Choroid plexus epithelial cell (primary cell): ENCODE data around the gene TTLL12.

Experiments
- DNase-seq: peaks from one replicate; pipeline ENCODE4 v3.0.0-alpha.2; 2010; ENCODE audit warnings: low read depth
- H3K4me3 ChIP-seq: 2 replicates; pipeline ENCODE4 v1.5.1; 2011; ENCODE audit warnings: low read depth, mild to moderate bottlenecking, control low read depth, low read length, moderate library complexity
- TF ChIP-seq, protein P1 (sequence below): conservative IDR thresholded peaks from 2 replicates; pipeline ENCODE4 v1.5.1; 2011; ENCODE audit warnings: low read depth, mild to moderate bottlenecking, control low read depth, inconsistent platforms, low read length, moderate library complexity

TTLL12 gene

DNA sequence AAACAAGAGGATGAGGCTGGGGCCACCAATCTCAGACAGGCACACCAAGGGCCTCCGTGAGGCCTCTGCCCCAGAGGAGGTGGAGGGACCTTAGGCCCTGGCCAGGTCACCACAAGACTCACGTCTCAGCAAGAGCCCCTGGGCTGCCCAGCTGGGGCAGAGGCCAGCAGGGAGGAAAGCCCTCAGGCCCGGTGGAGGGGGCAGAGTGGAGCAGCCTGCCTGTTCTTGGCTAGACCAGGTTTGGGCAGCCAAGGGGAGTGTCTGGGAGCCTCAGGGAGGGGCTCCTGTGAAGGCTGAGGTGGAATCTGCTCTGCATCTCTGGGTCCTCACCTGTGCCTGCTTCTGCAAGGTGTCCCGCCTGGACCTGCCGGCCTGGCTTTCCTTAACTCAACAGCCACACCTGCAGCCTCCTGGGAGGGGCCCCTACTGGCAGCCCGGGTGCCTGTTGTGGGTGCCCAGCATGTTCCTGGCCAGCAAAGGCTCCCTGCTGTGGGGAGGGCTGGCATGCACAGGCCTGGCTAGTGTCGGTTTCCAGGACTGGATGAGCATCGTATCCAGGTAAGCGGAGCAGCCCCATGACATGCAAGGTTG lies 11.9 kb downstream of the TTLL12 start:
- TF ChIP-seq, protein P1, sequence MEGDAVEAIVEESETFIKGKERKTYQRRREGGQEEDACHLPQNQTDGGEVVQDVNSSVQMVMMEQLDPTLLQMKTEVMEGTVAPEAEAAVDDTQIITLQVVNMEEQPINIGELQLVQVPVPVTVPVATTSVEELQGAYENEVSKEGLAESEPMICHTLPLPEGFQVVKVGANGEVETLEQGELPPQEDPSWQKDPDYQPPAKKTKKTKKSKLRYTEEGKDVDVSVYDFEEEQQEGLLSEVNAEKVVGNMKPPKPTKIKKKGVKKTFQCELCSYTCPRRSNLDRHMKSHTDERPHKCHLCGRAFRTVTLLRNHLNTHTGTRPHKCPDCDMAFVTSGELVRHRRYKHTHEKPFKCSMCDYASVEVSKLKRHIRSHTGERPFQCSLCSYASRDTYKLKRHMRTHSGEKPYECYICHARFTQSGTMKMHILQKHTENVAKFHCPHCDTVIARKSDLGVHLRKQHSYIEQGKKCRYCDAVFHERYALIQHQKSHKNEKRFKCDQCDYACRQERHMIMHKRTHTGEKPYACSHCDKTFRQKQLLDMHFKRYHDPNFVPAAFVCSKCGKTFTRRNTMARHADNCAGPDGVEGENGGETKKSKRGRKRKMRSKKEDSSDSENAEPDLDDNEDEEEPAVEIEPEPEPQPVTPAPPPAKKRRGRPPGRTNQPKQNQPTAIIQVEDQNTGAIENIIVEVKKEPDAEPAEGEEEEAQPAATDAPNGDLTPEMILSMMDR = no peak
- H3K4me3 ChIP-seq = no peak overlapping the region
- no peak for DNase-seq

DNA sequence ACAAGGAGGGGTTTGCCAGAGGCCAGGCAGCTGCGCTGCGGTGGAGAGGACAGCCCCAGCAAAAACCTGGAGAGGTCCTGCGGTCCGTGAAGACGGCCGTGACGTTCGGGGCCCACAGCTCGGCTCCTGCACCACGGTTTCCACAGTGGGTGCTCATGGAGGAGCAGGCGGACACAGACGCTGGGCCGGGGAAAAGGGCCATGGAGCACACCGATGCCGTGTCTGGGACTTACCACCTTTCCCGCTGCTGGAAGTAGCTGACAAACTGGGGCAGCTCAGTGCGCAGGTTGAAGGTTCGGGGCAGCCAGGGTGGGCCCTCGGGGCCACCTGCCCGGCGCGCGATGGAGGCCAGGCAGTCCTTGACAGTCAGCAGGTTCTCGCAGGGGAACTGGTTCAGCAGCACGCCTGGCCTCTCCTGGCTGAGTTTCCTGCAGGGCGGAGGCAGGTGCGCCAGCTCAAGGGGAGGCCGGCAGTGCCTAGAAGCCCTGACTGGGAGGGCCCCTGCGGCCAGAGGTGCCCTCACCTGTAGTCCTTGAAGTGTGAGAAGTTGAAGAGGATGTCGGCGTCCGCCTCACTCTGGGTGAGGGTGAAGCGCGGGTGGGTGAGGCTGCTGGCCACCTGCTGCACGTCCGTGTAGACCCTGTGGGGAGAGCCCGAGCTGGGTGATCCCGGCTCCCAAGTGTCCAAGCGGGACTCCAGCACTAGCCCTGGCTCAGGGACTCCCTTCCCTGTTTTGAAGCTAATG lies 12.8 kb downstream of the TTLL12 start:
- TF ChIP-seq, protein P1 = no peak

DNA sequence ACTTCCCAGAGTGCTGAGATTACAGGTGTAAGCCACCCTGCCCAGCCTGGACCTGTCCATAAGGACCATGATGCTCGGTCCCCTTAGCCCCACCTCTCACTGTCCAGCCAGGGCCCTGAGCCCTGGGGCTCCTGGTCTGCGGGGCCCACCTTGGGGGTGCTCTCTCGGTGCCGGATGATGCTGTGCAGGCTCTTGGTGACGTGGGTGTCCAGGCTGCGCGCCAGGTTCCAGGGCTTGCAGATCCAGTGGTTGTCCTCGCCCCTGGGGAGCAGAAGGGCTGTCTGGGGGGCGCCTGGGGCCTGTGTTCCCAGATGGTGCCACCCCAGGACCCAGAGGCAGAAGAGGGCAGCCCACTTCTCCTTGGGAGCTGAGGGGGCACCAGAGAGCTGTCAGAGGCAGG lies 13.4 kb downstream of the TTLL12 start:
- TF ChIP-seq, protein P1 = no peak
- no peak for DNase-seq
- H3K4me3 ChIP-seq = no peak overlapping the region

More for the DNA sequence above, 12.8 kb downstream of the TTLL12 start:
- H3K4me3 ChIP-seq = no peak overlapping the region
- no peak for DNase-seq

DNA sequence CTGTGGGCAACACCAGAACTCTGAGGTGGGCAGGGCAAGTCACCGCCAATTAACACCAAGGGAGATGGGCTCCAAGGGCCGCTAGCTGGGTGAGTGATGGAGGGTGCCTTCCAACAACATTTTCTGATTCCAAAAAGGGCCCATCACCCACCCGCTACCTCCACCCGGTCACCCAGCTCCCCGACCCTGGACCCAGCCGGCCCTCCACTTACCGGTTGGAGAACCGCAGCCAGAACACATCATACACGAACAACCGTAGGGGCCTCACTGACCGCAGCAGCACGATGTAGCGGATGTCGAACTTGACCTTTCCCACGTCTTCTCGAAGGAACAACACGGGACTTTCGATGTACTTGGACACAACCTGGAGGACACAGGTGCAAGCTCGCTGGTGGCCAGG lies 14.7 kb downstream of the TTLL12 start:
- no peak for DNase-seq
- H3K4me3 ChIP-seq = no peak overlapping the region
- TF ChIP-seq, protein P1 = no peak

DNA sequence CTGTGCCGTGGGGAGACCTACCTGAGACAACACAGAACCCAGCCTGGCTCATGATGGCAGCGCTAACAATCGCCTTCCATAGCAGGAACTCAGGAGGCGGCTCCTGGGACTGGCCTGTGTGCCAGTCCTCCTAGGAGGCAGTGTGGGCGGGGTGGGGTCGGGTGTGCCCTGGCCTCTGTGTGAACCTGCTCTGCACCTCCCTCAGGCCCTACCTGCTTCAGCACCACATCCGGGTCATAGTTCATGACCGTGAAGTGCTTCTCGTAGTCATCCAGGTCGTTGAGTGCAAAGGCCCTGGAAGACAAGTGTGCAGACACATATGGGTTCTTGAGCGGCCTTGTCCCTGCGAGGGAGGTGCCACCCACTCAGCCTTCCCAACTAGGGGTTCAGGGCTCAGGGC lies 15.3 kb downstream of the TTLL12 start:
- TF ChIP-seq, protein P1 = no peak
- no peak overlapping the region for H3K4me3 ChIP-seq
- DNase-seq = no peak

DNA sequence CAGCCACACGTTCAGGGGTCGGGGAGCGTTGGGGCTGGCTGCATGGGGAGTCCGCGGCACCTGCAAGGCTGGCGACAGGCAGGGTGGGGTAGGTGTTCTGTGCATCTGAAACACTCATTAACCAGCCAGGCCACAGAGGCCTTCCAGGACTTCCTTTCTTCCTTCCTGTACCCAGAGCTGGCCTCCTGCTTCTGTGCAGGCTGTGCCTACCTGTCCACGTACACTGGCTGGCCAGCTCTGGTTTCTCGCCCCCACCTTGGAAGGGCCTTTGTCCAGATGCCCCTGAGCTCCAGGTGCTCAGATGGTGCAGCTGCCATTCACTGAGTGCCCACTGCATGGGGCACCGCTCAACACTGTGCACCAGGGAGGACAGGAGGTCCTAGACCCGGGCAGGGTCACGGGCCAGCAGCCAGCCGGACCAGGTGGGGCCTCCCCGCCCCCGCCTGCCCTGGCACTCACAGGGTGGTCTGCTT lies 15.9 kb downstream of the TTLL12 start:
- DNase-seq = no peak
- H3K4me3 ChIP-seq = no peak overlapping the region
- TF ChIP-seq, protein P1 = no peak

DNA sequence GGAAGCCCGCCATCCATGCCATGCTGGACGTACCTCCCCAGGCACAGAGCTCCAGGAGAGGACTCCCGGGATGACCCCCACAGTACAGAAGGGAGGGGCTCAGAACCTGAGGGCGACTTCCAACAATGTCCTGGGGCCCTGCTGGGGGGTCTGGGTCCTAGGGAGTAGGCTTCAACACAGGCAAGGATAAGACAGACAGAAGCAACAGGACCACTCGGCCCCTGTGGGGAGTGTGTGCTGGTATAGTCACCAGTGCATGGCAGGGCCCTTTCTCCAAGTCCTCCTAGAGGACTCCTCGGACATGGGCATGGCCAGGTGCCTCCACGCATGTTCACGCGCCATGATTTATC lies 16.8 kb downstream of the TTLL12 start:
- TF ChIP-seq, protein P1 = no peak
- no peak overlapping the region for H3K4me3 ChIP-seq
- no peak for DNase-seq
